Heart left ventricle (tissue), 13 donors: ENCODE results near the gene SNX5.

Experiments used
- POLR2A ChIP-seq, 2 donors: fragments of 450-650 bp; IDR thresholded peaks; one replicate each; pipeline ENCODE4 v1.6.1; 2017; ENCODE audit warnings: antibody characterized with exemption in 2 of 2, mild to moderate bottlenecking in 2 of 2, moderate library complexity in 2 of 2
- TF ChIP-seq, protein P1 (sequence below), 12 donors: fragments of 200-600 bp; sonication (generic) in 4 of 12; IDR thresholded peaks; one replicate each; pipeline versions ENCODE4 v1.5.0 to v1.8.0; 2018 to 2022; ENCODE audit warnings: antibody characterized with exemption in 12 of 12, mild to moderate bottlenecking in 5 of 12
- donor health status: ischemic (EF 13 %, LVEDD 7.1; RV severe dilation, severe dysfunction).
- donor health status: DM: no; HTN: yes; CAD: no.
- donor health status: DM: no; HTN: no; CAD: no.
- donor health status: ischemic (EF 25% LVEDD 6.9; RV normal size, moderate dysfunction).
- donor health status: ischemic (EF 25% LVEDD 5.7; RV mildly dilated, moderate dysfunction).
- donor health status: ischemic (EF 35%, LVEDD 5.7; RV mildly dilated, moderate dysfunction).
- donor health status: nonischemic (EF 11% LVEDD 7.7; RV severe dilation, severe dysfunction).
- donor health status: DM: yes; HTN: yes; CAD: no.
- donor health status: PGD.
- donor health status: ischemic (EF 29% LVEDD 5.4; RV normal size, mild dysfunction).
- donor health status: nonischemic (EF 23%, LVEDD 6.1; RV moderate dilation, normal function).

GRCh38 chr20:17987988-17988387, 19.4 kb upstream of the SNX5 start:
- TF ChIP-seq POLR2A (IDR thresholded peaks at IDR 0.05), result no peak
- TF ChIP-seq, protein P1, sequence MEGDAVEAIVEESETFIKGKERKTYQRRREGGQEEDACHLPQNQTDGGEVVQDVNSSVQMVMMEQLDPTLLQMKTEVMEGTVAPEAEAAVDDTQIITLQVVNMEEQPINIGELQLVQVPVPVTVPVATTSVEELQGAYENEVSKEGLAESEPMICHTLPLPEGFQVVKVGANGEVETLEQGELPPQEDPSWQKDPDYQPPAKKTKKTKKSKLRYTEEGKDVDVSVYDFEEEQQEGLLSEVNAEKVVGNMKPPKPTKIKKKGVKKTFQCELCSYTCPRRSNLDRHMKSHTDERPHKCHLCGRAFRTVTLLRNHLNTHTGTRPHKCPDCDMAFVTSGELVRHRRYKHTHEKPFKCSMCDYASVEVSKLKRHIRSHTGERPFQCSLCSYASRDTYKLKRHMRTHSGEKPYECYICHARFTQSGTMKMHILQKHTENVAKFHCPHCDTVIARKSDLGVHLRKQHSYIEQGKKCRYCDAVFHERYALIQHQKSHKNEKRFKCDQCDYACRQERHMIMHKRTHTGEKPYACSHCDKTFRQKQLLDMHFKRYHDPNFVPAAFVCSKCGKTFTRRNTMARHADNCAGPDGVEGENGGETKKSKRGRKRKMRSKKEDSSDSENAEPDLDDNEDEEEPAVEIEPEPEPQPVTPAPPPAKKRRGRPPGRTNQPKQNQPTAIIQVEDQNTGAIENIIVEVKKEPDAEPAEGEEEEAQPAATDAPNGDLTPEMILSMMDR (IDR thresholded peaks at IDR 0.05), result no peak
